Osteoblast (primary cell): ENCODE measurements around the gene RBM18. TPM values are rescaled to one million over a fixed set of nuclear protein-coding genes. Genes with fewer than 3 reads are reported as not detected.
A peak's percentile ranks its signal among the peaks of the same experiment; 100 is the strongest.

Source experiments
- DNase-seq: peaks from one replicate; pipeline ENCODE4 v3.0.0; 2011; ENCODE audit warnings: low spot score, mixed read lengths; ENCODE audit not compliant: insufficient read length; ENCODE audit errors: missing footprints
- H2AFZ ChIP-seq: 2 replicates; pipeline ENCODE4 v1.6.0; 2011; ENCODE audit warnings: mild to moderate bottlenecking, low read length
- H3K27ac ChIP-seq: 2 replicates; pipeline ENCODE4 v1.5.1; 2011; ENCODE audit warnings: mild to moderate bottlenecking, low read depth, low read length, moderate library complexity
- H3K27me3 ChIP-seq: 2 replicates; pipeline ENCODE4 v1.6.0; 2012; ENCODE audit warnings: mild to moderate bottlenecking, control low read depth, inconsistent platforms, low read length, moderate library complexity; ENCODE audit not compliant: insufficient read depth
- H3K36me3 ChIP-seq: 2 replicates; pipeline ENCODE4 v1.5.1; 2011; ENCODE audit warnings: mild to moderate bottlenecking, low read length, control low read depth, moderate library complexity; ENCODE audit not compliant: insufficient read depth
- H3K4me1 ChIP-seq: 2 replicates; pipeline ENCODE4 v1.5.1; 2011; ENCODE audit warnings: mild to moderate bottlenecking, low read length, control low read depth, moderate library complexity; ENCODE audit not compliant: insufficient read depth
- H3K4me2 ChIP-seq: 2 replicates; pipeline ENCODE4 v1.6.0; 2011; ENCODE audit warnings: mild to moderate bottlenecking, low read length; ENCODE audit not compliant: insufficient read depth
- H3K4me3 ChIP-seq: fragments of 200-600 bp; sonication (generic); 3 replicates; pipeline ENCODE4 v1.5.1; 2012; ENCODE audit warnings: mild to moderate bottlenecking, low read length, inconsistent platforms; ENCODE audit not compliant: insufficient read depth
- H3K79me2 ChIP-seq: 2 replicates; pipeline ENCODE4 v1.6.0; 2012; ENCODE audit warnings: mild to moderate bottlenecking, low read length, control low read depth, inconsistent platforms; ENCODE audit not compliant: insufficient read depth
- H3K9me3 ChIP-seq: 2 replicates; pipeline ENCODE4 v1.5.1; 2011; ENCODE audit warnings: low read depth, low read length, control low read depth
- H4K20me1 ChIP-seq: 2 replicates; pipeline ENCODE4 v1.6.0; 2012; ENCODE audit warnings: mild to moderate bottlenecking, low read length, control low read depth; ENCODE audit not compliant: insufficient read depth
- total RNA-seq: library from RNA; depleted of rRNA; stranded (reverse); fragments of >200 nt; gene quantifications from 2 replicates; pipeline ENCODE4 v1.2.3, GENCODE V29; 2012
- TF ChIP-seq, protein P1 (sequence below): IDR thresholded peaks from 2 replicates; pipeline ENCODE4 v1.5.1; 2011; ENCODE audit warnings: mild to moderate bottlenecking, low read depth, low read length, moderate library complexity; ENCODE audit errors: extremely low read depth

The RBM18 gene
- total RNA-seq, 1 donor, result 10.9 TPM

DNA sequence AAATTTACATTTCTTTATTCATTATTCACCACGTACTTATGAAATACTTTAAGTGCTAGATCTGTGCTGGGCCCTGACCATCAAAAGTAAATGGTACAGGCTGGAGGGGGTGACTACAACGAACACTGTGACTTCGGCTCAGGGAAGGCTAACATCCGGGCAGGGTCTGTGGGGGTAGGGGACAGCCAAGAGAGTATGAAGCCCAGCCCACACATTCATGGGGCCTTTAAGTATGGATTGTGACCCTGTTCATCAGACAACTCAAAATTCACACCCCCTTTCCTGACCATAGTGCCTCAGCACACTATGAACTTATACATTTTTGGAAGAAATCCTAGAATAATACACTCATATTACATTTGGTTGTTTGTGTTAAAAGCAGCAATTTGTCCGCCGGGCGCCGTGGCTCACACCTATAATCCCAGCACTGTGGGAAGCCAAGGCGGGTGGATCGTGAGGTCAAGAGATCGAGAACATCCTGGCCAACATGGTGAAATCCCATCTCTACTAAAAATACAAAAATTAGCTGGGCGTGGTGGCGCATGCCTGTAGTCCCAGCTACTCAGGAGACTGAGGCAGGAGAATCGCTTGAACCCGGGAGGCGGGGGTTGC is 71.6 kb downstream of the RBM18 start:
- peak; percentile 25 for DNase-seq
- no peak overlapping the region for H3K4me3 ChIP-seq
- H3K9me3 ChIP-seq, result no peaks in the 10 kb centered on the region
- H3K27ac ChIP-seq, result no peak overlapping the region
- peaks cover 8% of the 10 kb centered on the region for H3K27me3 ChIP-seq
- no peak overlapping the region for H2AFZ ChIP-seq
- TF ChIP-seq, protein P1, sequence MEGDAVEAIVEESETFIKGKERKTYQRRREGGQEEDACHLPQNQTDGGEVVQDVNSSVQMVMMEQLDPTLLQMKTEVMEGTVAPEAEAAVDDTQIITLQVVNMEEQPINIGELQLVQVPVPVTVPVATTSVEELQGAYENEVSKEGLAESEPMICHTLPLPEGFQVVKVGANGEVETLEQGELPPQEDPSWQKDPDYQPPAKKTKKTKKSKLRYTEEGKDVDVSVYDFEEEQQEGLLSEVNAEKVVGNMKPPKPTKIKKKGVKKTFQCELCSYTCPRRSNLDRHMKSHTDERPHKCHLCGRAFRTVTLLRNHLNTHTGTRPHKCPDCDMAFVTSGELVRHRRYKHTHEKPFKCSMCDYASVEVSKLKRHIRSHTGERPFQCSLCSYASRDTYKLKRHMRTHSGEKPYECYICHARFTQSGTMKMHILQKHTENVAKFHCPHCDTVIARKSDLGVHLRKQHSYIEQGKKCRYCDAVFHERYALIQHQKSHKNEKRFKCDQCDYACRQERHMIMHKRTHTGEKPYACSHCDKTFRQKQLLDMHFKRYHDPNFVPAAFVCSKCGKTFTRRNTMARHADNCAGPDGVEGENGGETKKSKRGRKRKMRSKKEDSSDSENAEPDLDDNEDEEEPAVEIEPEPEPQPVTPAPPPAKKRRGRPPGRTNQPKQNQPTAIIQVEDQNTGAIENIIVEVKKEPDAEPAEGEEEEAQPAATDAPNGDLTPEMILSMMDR, result no peak
- H4K20me1 ChIP-seq, result no peaks in the 10 kb centered on the region
- H3K4me1 ChIP-seq, result no peaks in the 10 kb centered on the region
- H3K79me2 ChIP-seq, result no peaks in the 10 kb centered on the region
- no peak overlapping the region for H3K4me2 ChIP-seq
- no peaks in the 10 kb centered on the region for H3K36me3 ChIP-seq

DNA sequence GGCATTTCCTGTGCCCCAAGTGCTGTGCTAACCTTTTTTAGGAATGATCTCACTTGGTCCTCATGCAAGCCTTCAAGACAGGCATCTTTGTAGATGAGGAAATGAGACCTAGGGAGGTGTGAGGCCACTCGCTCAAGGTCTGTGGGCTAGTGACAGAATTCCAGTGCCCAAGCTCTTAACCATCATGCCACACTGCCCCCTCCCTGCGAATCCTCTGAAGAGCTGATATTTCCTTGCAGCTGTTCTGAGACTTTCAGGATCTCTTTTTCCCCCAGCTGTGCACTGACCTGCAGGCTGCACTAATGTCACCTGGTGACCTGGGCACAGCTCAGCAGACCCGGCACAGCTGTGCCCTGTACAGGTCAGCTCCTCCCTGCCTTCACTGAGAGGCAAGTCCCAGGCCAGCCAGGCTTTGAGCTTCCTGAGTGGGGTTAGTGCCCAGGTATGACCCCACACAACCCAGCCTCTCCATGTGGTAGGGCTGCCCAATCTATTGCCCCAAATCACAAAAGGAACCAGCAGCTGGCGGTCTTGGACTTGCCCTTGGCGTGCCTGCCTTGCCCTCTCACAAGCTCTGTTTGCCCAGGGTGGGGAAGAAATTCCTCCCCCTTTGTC is 72.3 kb downstream of the RBM18 start:
- H4K20me1 ChIP-seq, result no peaks in the 10 kb centered on the region
- H3K9me3 ChIP-seq, result no peaks in the 10 kb centered on the region
- TF ChIP-seq, protein P1, result no peak
- H3K27ac ChIP-seq, result no peak overlapping the region
- H2AFZ ChIP-seq, result no peak overlapping the region
- H3K4me3 ChIP-seq, result no peak overlapping the region
- no peaks in the 10 kb centered on the region for H3K4me1 ChIP-seq
- no peak overlapping the region for H3K4me2 ChIP-seq
- no peaks in the 10 kb centered on the region for H3K79me2 ChIP-seq
- H3K36me3 ChIP-seq, result no peaks in the 10 kb centered on the region
- DNase-seq, result peak; percentile 76
- H3K27me3 ChIP-seq, result peaks cover 3% of the 10 kb centered on the region

DNA sequence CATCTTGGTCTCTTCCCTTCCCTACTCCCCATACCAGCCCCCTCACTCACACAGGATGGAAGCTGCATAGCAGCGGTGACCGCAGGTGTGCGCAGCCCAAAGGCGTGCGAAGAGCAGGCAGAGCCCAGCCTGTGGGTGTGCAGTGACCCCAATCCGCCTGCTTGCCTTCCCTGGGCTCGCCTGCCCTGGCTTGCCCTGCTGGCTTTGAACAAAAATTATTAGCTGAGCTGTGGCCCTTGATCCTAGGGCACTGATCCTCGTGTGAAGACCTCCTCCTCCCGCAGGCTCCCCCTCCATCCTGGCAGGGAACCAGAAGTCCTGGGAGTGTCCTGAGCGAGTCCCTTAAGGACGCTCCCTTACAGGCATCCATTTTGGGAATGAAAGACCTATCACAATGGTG is 73.1 kb downstream of the RBM18 start:
- Histone ChIP-seq H3K4me2 (no peak overlapping the region), H4K20me1 (no peaks in the 10 kb centered on the region), H3K36me3 (no peaks in the 10 kb centered on the region), H2AFZ (no peak overlapping the region), H3K27ac (no peak overlapping the region), H3K9me3 (no peaks in the 10 kb centered on the region), H3K4me1 (no peaks in the 10 kb centered on the region), H3K79me2 (no peaks in the 10 kb centered on the region), H3K4me3 (no peak overlapping the region), H3K27me3 (peaks cover 3% of the 10 kb centered on the region)
- no peak for DNase-seq
- TF ChIP-seq, protein P1, result no peak

DNA sequence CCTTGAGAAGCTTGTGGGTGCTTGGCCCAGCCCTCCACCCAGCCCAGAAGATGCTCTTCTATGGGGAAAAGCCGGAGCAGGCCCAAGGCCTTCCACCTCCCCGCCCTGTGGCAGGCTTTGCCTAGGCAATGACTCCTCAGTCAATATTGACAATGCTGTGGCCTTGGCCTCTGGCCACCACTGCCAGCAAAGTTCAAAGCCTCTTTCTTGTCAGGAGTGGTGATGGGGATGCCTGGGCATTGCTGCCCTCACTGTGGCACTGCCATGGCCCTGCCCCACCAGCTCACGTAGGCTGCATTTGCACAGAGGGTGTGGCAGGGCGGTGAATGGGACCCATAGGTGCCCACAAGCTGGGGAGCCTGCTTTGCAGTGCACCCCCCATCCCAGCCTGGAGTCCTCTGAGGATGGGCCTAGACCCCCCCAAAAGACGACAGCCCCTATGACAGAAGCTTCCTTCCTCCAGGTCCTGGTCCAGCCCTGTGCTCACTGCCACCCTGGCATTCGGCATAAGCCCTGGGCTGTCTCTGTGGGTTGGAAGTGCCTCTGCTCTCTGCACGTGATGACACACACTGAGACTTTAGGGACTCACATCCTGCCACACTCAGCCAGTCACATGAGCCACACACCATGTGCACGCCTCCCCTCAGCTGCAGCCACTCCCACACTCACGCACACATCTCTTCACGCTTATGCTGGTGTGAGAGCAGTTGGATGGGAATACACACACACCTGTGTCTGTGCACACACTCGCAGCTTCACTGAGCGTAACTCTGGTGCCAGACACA is 73.9 kb downstream of the RBM18 start:
- Histone ChIP-seq H3K79me2 (no peaks in the 10 kb centered on the region), H4K20me1 (no peaks in the 10 kb centered on the region), H3K9me3 (no peaks in the 10 kb centered on the region), H3K4me3 (no peak overlapping the region), H3K4me1 (no peaks in the 10 kb centered on the region), H3K36me3 (no peaks in the 10 kb centered on the region), H3K27ac (no peak overlapping the region), H2AFZ (peak overlapping the region; percentile 37), H3K4me2 (no peak overlapping the region), H3K27me3 (peaks cover 3% of the 10 kb centered on the region)
- TF ChIP-seq, protein P1, result no peak
- DNase-seq, result peak; percentile 87
